AG09309 (cell line): ENCODE results near the gene C5AR2.
"Not testable (repeated sequence)": the region's sequence is repeated elsewhere in the genome, so short reads cannot be mapped to it uniquely, and the experiment has no call there.

Source experiments
- DNase-seq: peaks from one replicate; pipeline ENCODE4 v3.0.0-alpha.2; 2010; ENCODE audit warnings: low read depth
- H3K4me3 ChIP-seq: 2 replicates; pipeline ENCODE4 v1.5.1; 2011; ENCODE audit warnings: mild to moderate bottlenecking, low read depth, low read length, moderate library complexity; ENCODE audit not compliant: control insufficient read depth
- TF ChIP-seq, protein P1 (sequence below): IDR thresholded peaks from 2 replicates; pipeline ENCODE4 v1.5.1; 2011; ENCODE audit warnings: mild to moderate bottlenecking, low read depth, low read length, inconsistent platforms; ENCODE audit not compliant: insufficient read depth, control insufficient read depth; ENCODE audit errors: missing control alignments

C5AR2 gene

DNA sequence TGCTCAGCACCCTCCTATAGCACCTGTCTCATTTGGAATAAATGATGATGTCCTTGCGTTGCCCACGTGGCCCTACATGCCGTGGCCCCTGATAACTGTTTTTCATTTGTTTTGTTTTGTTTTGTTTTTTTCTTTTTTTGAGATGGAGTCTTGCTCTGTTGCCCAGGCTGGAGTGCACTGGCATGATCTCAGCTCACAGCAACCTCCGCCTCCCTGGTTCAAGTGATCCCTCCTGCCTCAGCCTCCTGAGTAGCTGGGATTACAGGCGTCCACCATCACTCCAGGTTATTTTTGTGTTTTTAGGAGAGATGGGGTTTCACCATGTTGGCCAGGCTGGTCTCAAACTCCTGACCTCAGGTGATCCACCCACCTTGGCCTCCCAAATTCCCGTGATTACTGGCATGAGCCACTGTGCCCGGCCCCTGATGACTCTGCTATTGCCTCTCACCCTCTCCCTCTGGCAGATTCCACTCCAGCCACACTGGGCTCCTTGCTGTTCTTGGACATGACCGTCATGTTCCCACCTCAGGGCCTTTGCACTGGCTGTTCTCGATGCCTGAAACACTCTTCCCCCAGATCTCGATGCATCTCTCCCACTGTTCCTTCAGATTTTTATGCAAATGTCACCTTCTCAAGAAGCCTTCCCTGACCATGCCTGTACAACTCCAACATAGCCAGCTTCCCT lies 7.4 kb downstream of the C5AR2 start:
- H3K4me3 ChIP-seq = no peak overlapping the region
- DNase-seq = no peak
- TF ChIP-seq, protein P1, sequence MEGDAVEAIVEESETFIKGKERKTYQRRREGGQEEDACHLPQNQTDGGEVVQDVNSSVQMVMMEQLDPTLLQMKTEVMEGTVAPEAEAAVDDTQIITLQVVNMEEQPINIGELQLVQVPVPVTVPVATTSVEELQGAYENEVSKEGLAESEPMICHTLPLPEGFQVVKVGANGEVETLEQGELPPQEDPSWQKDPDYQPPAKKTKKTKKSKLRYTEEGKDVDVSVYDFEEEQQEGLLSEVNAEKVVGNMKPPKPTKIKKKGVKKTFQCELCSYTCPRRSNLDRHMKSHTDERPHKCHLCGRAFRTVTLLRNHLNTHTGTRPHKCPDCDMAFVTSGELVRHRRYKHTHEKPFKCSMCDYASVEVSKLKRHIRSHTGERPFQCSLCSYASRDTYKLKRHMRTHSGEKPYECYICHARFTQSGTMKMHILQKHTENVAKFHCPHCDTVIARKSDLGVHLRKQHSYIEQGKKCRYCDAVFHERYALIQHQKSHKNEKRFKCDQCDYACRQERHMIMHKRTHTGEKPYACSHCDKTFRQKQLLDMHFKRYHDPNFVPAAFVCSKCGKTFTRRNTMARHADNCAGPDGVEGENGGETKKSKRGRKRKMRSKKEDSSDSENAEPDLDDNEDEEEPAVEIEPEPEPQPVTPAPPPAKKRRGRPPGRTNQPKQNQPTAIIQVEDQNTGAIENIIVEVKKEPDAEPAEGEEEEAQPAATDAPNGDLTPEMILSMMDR = no peak

- TF ChIP-seq, protein P1 = no peak
- no peak overlapping the region for H3K4me3 ChIP-seq
- DNase-seq = no peak
These were observed 8.7 kb downstream of the C5AR2 start for GRCh38 chr19:47340477-47341208.

DNA sequence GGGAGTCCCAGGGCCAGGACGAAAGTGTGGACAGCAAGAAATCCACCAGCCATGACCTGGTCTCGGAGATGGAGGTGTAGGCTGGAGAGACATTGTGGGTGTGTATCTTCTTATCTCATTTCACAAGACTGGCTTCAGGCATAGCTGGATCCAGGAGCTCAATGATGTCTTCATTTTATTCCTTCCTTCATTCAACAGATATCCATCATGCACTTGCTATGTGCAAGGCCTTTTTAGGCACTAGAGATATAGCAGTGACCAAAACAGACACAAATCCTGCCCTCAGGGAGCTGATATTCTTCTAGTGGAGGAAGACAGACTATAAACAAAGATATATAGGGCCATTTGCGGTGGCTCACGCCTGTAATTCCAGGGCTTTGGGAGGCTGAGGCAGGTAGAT lies 9.8 kb downstream of the C5AR2 start:
- DNase-seq = no peak
- H3K4me3 ChIP-seq = no peak overlapping the region
- TF ChIP-seq, protein P1 = no peak

DNA sequence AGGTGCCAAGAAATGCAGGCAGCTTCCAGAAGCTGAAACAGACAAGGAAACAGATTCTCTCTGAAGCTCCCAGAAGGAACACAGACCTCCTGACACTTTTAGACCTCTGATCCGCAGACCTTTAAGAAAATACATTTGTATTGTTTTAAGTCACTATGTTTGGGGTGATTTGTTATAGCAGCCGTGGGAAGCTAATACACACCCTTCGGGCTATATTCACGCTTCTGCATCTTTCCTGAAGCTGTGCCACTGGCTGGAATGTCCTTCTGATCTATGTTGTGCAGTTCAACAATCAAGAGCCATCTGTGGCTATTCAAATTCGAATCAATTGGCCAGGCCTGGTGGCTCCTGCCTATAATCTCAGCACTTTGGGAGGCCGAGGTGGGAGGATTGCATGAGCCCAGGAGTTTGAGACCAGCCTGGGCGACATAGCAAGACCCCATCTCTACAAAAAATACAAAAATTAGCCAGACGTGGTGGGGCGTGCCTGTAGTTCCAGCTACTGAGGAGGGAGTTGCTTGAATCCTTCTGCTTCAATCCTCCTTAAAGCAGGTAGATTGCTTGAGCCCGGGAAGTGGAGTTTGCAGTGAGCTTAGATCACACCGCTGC lies 11.3 kb downstream of the C5AR2 start:
- TF ChIP-seq, protein P1 = no peak
- H3K4me3 ChIP-seq = no peak overlapping the region
- no peak for DNase-seq

GRCh38 chr19:47344425-47344824 lies 12.4 kb downstream of the C5AR2 start:
- no peak overlapping the region for H3K4me3 ChIP-seq
- TF ChIP-seq, protein P1 = no peak
- DNase-seq = no peak

DNA sequence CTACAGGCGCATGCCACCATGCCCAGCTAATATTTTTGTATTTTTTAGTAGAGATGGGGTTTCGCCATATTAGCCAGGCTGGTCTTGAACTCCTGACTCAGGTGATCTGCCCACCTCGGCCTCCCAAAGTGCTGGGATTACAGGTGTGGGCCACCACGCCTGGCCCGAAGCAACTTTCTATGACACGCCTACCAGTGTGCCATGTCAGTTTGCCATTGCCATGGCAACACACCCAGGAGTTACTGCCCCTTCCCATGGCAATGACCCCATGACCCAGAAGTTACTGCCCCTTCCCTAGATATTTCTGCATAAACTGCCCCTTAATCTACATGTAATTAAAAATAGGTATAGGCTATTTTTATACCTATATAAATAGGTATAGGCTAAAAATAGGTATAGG lies 14.0 kb downstream of the C5AR2 start:
- not testable (repeated sequence) for H3K4me3 ChIP-seq, DNase-seq
